SK-N-SH treated with all-trans-retinoic acid at 6 μM for 48 hours (cell line): ENCODE data around the gene SLC25A39.

Source experiments
- ATAC-seq: fragments of 200-7000 bp; cut with Tn5 transposase; 3 replicates; pipeline ENCODE4 v1.9.1; 2020; ENCODE audit warnings: mild to moderate bottlenecking, moderate library complexity
- ARNTL ChIP-seq: fragments of 450-650 bp; formaldehyde crosslinking; IDR thresholded peaks from 2 replicates; pipeline ENCODE4 v1.5.0; 2020; ENCODE audit warnings: low read depth, mild to moderate bottlenecking, moderate library complexity, borderline replicate concordance
- BACH2 ChIP-seq: fragments of 250-450 bp; sonication (Bioruptor Pico); IDR thresholded peaks from 2 replicates; pipeline ENCODE4 v1.9.0; 2021; ENCODE audit warnings: mild to moderate bottlenecking, borderline replicate concordance
- CREB5 ChIP-seq: fragments of 250-450 bp; sonication (Bioruptor Pico); IDR thresholded peaks from 2 replicates; pipeline ENCODE4 v1.5.1; 2020; ENCODE audit warnings: low read depth, mild to moderate bottlenecking, moderate library complexity
- CSDC2 ChIP-seq: fragments of 250-450 bp; sonication (Bioruptor Pico); IDR thresholded peaks from 2 replicates; pipeline ENCODE4 v1.5.0; 2020; ENCODE audit warnings: mild to moderate bottlenecking, moderate library complexity
- ESRRG ChIP-seq: fragments of 250-450 bp; sonication (Bioruptor Pico); IDR thresholded peaks from 2 replicates; pipeline ENCODE4 v1.6.1; 2021; ENCODE audit warnings: mild to moderate bottlenecking
- ISL1 ChIP-seq: fragments of 250-450 bp; sonication (Bioruptor Pico); IDR thresholded peaks from 2 replicates; pipeline ENCODE4 v2.1.2; 2022; ENCODE audit warnings: mild to moderate bottlenecking, moderate library complexity
- OSR1 ChIP-seq: fragments of 250-450 bp; sonication (Bioruptor Pico); IDR thresholded peaks from 2 replicates; pipeline ENCODE4 v1.8.0; 2022; ENCODE audit warnings: moderate library complexity, mild to moderate bottlenecking, inconsistent platforms
- RARB ChIP-seq: fragments of 250-450 bp; sonication (Bioruptor Pico); IDR thresholded peaks from 2 replicates; pipeline ENCODE4 v1.8.0; 2021; ENCODE audit warnings: mild to moderate bottlenecking, moderate library complexity
- SNAI2 ChIP-seq: fragments of 250-450 bp; sonication (Bioruptor Pico); IDR thresholded peaks from 2 replicates; pipeline ENCODE4 v1.5.0; 2020; ENCODE audit warnings: mild to moderate bottlenecking, moderate library complexity
- TCF4 ChIP-seq: fragments of 250-450 bp; sonication (Bioruptor Pico); IDR thresholded peaks from 2 replicates; pipeline ENCODE4 v1.8.0; 2021; ENCODE audit warnings: mild to moderate bottlenecking, moderate library complexity, borderline replicate concordance
- TOX ChIP-seq: fragments of 250-450 bp; sonication (Bioruptor Pico); IDR thresholded peaks from 2 replicates; pipeline ENCODE4 v1.8.0; 2021; ENCODE audit warnings: mild to moderate bottlenecking, moderate library complexity, borderline replicate concordance
- ZC3H10 ChIP-seq: fragments of 250-450 bp; sonication (Bioruptor Pico); IDR thresholded peaks from 2 replicates; pipeline ENCODE4 v1.5.1; 2021; ENCODE audit warnings: mild to moderate bottlenecking, moderate library complexity
- ZFP3 ChIP-seq: fragments of 250-450 bp; sonication (Bioruptor Pico); IDR thresholded peaks from 2 replicates; pipeline ENCODE4 v1.5.0; 2020; ENCODE audit warnings: mild to moderate bottlenecking, moderate library complexity
- ZFP30 ChIP-seq: fragments of 450-650 bp; formaldehyde crosslinking; IDR thresholded peaks from 2 replicates; pipeline ENCODE4 v1.5.0; 2022; ENCODE audit warnings: mild to moderate bottlenecking, moderate library complexity
- ZNF565 ChIP-seq: fragments of 450-650 bp; formaldehyde crosslinking; conservative IDR thresholded peaks from 2 replicates; pipeline ENCODE4 v1.5.0; 2020; ENCODE audit warnings: low read depth, mild to moderate bottlenecking, moderate library complexity
- ZNF70 ChIP-seq: fragments of 450-650 bp; formaldehyde crosslinking; IDR thresholded peaks from 2 replicates; pipeline ENCODE4 v1.5.0; 2020; ENCODE audit warnings: mild to moderate bottlenecking, moderate library complexity
- TF ChIP-seq, protein P1 (sequence below): fragments of 250-450 bp; sonication (Bioruptor Pico); IDR thresholded peaks from 2 replicates; pipeline ENCODE4 v1.8.0; 2020; ENCODE audit warnings: mild to moderate bottlenecking, moderate library complexity, borderline replicate concordance
- TF ChIP-seq, protein P2 (sequence below): fragments of 250-450 bp; sonication (Bioruptor Pico); IDR thresholded peaks from 2 replicates; pipeline ENCODE4 v1.8.0; 2021; ENCODE audit warnings: low read depth, mild to moderate bottlenecking, moderate library complexity, borderline replicate concordance
- TF ChIP-seq, protein P3 (sequence below): fragments of 250-450 bp; sonication (Bioruptor Pico); IDR thresholded peaks from 2 replicates; pipeline ENCODE4 v1.5.0; 2020; ENCODE audit warnings: mild to moderate bottlenecking, moderate library complexity
- TF ChIP-seq, protein P4 (sequence below): fragments of 250-450 bp; sonication (Bioruptor Pico); IDR thresholded peaks from 2 replicates; pipeline ENCODE4 v1.5.1; 2021; ENCODE audit warnings: mild to moderate bottlenecking, moderate library complexity

SLC25A39 gene

DNA sequence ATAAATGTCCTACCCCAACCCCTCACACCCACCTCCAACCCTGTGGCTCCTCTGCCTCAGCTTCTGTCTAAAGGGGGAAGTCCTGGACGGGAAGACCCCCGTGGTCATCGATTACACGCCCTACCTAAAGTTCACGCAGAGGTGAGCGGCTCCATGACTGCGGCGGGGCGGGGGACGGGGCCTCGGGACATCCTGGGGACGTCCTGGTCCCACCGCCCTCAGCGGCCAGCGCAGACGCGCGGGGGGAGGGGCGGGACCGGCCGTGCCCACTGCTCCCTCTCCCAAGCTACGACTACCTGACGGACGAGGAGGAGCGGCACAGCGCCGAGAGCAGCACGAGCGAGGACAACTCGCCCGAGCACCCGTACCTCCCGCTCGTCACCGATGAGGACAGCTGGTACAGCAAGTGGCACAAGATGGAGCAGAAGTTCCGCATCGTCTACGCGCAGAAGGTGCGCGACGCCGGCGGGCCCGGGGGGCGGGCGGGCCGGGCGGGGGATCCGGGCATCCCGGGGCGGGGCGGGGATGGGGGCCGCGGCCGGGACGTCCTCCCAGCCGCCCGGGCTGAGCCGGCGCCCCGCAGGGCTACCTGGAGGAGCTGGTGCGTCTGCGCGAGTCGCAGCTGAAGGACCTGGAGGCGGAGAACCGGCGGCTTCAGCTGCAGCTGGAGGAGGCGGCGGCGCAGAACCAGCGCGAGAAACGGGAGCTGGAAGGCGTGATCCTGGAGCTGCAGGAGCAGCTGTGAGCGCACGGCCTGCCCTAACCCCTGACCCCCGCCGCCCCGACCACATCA is 9.6 kb downstream of the SLC25A39 start (continued):
- TF ChIP-seq, protein P1, sequence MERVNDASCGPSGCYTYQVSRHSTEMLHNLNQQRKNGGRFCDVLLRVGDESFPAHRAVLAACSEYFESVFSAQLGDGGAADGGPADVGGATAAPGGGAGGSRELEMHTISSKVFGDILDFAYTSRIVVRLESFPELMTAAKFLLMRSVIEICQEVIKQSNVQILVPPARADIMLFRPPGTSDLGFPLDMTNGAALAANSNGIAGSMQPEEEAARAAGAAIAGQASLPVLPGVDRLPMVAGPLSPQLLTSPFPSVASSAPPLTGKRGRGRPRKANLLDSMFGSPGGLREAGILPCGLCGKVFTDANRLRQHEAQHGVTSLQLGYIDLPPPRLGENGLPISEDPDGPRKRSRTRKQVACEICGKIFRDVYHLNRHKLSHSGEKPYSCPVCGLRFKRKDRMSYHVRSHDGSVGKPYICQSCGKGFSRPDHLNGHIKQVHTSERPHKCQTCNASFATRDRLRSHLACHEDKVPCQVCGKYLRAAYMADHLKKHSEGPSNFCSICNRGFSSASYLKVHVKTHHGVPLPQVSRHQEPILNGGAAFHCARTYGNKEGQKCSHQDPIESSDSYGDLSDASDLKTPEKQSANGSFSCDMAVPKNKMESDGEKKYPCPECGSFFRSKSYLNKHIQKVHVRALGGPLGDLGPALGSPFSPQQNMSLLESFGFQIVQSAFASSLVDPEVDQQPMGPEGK (CRISPR knock-in tag) = no peak
- TF ChIP-seq RARB (CRISPR knock-in tag) (no peak), ARNTL (CRISPR knock-in tag) (no peak), SNAI2 (CRISPR knock-in tag) (no peak)

GRCh38 chr17:44314524-44314868 is 10.1 kb downstream of the SLC25A39 start:
- no peak for ATAC-seq
- TF ChIP-seq BACH2 (CRISPR knock-in tag) (no peak), TCF4 (CRISPR knock-in tag) (no peak), ZFP3 (no peak), ZNF565 (CRISPR knock-in tag) (no peak), SNAI2 (CRISPR knock-in tag) (no peak), OSR1 (CRISPR knock-in tag) (no peak), ZNF70 (CRISPR knock-in tag) (no peak), ZFP30 (CRISPR knock-in tag) (no peak)
- TF ChIP-seq, protein P1 (CRISPR knock-in tag) = no peak
- TF ChIP-seq, protein P2, sequence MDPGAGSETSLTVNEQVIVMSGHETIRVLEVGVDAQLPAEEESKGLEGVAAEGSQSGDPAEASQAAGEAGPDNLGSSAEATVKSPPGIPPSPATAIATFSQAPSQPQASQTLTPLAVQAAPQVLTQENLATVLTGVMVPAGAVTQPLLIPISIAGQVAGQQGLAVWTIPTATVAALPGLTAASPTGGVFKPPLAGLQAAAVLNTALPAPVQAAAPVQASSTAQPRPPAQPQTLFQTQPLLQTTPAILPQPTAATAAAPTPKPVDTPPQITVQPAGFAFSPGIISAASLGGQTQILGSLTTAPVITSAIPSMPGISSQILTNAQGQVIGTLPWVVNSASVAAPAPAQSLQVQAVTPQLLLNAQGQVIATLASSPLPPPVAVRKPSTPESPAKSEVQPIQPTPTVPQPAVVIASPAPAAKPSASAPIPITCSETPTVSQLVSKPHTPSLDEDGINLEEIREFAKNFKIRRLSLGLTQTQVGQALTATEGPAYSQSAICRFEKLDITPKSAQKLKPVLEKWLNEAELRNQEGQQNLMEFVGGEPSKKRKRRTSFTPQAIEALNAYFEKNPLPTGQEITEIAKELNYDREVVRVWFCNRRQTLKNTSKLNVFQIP = no peak
- TF ChIP-seq, protein P3, sequence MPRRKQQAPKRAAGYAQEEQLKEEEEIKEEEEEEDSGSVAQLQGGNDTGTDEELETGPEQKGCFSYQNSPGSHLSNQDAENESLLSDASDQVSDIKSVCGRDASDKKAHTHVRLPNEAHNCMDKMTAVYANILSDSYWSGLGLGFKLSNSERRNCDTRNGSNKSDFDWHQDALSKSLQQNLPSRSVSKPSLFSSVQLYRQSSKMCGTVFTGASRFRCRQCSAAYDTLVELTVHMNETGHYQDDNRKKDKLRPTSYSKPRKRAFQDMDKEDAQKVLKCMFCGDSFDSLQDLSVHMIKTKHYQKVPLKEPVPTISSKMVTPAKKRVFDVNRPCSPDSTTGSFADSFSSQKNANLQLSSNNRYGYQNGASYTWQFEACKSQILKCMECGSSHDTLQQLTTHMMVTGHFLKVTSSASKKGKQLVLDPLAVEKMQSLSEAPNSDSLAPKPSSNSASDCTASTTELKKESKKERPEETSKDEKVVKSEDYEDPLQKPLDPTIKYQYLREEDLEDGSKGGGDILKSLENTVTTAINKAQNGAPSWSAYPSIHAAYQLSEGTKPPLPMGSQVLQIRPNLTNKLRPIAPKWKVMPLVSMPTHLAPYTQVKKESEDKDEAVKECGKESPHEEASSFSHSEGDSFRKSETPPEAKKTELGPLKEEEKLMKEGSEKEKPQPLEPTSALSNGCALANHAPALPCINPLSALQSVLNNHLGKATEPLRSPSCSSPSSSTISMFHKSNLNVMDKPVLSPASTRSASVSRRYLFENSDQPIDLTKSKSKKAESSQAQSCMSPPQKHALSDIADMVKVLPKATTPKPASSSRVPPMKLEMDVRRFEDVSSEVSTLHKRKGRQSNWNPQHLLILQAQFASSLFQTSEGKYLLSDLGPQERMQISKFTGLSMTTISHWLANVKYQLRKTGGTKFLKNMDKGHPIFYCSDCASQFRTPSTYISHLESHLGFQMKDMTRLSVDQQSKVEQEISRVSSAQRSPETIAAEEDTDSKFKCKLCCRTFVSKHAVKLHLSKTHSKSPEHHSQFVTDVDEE (CRISPR knock-in tag) = no peak
- TF ChIP-seq, all 23 proteins: peak for 0

DNA sequence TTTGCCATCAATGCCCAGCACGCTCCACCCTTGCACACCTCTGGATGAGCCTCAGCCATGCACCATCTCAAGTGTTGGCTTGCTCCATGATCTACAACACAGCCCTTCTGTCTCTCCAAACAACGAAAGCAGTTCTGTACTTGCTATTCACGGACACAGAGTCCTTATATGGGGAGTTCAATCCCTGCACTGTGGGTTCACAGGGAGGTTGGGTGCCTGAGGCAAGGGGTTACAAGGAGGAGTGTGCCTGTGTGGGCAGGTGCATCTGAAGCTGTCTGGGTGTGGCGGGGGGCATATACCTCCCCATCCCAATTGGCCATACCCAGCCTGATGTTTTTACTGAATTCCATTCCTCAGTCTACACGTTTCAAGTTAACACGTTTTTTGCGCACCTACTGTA is 10.6 kb downstream of the SLC25A39 start:
- no peak for ATAC-seq
- TF ChIP-seq RARB (CRISPR knock-in tag) (no peak), TOX (CRISPR knock-in tag) (no peak), ZFP3 (no peak), TCF4 (CRISPR knock-in tag) (no peak), OSR1 (CRISPR knock-in tag) (no peak), ISL1 (no peak), ZNF70 (CRISPR knock-in tag) (no peak), ZC3H10 (CRISPR knock-in tag) (no peak), CREB5 (CRISPR knock-in tag) (no peak), CSDC2 (CRISPR knock-in tag) (no peak), BACH2 (CRISPR knock-in tag) (no peak), ESRRG (no peak), SNAI2 (CRISPR knock-in tag) (no peak)
- TF ChIP-seq, protein P2 = no peak
- TF ChIP-seq, protein P3 (CRISPR knock-in tag) = no peak
- TF ChIP-seq, protein P4, sequence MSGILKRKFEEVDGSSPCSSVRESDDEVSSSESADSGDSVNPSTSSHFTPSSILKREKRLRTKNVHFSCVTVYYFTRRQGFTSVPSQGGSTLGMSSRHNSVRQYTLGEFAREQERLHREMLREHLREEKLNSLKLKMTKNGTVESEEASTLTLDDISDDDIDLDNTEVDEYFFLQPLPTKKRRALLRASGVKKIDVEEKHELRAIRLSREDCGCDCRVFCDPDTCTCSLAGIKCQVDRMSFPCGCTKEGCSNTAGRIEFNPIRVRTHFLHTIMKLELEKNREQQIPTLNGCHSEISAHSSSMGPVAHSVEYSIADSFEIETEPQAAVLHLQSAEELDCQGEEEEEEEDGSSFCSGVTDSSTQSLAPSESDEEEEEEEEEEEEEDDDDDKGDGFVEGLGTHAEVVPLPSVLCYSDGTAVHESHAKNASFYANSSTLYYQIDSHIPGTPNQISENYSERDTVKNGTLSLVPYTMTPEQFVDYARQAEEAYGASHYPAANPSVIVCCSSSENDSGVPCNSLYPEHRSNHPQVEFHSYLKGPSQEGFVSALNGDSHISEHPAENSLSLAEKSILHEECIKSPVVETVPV = no peak
